ENCODE data around the gene TOB1. TPM values are rescaled to one million over a fixed set of nuclear protein-coding genes. Genes with fewer than 3 reads are reported as not detected.

The TOB1 gene
- total and polyA plus RNA-seq, 2 experiments from 2014 or later, result 8.4 to 93.8 TPM

DNA sequence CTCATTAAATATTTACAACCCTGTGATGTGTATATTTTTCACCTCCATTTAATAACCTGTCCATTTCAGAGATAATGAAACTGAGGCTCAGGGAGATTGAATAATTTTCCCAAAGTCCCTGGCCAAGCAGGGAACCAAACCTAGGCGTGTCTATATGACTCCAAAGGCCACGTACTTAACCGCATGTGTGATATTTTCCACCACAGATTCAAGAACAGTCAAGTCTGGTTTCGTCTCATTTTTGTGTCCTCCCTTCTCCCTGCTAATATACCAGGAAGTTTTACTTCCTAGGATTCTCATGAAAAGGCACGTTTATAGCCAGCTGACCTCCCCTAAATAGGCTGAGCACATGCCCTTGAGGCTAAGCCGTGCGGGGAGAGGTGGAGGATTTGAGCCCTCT lies 15.5 kb downstream of the TOB1 start:
- in situ Hi-C loops (cut with MboI), result no loop called here
- H3K9ac ChIP-seq, result no peak overlapping the region
- no peaks in the 10 kb centered on the region for H3K79me2 ChIP-seq (ENCODE audit: insufficient read depth)
- no peaks in the 10 kb centered on the region for H3K27me3 ChIP-seq (replicated peaks; ENCODE audit: insufficient read depth)
- H3K4me2 ChIP-seq (ENCODE audit: unreplicated experiment), result no peak overlapping the region
- H3K4me1 ChIP-seq (ENCODE audit: insufficient read depth), result peaks cover 4% of the 10 kb centered on the region
- no peaks in the 10 kb centered on the region for H3K36me3 ChIP-seq (ENCODE audit: low read depth)
- H4K20me1 ChIP-seq (ENCODE audit: insufficient read depth), result no peaks in the 10 kb centered on the region
- H3K9me2 ChIP-seq (ENCODE audit: insufficient read depth), result no peaks in the 10 kb centered on the region
- H3K4me3 ChIP-seq, result no peak overlapping the region
- H3F3A ChIP-seq (ENCODE audit: insufficient read depth), result no peaks in the 10 kb centered on the region
- DNase-seq, result no peak
- no peak overlapping the region for H3K27ac ChIP-seq
- no peak for TF ChIP-seq EZH2phosphoT487 (IDR thresholded peaks at IDR 0.05; ENCODE audit: insufficient read depth, low read depth)
- TF ChIP-seq EZH2 (IDR thresholded peaks at IDR 0.05; ENCODE audit: insufficient read depth, poor library complexity, severe bottlenecking), result no peak
- H3K9me3 ChIP-seq (ENCODE audit: low read depth), result no peaks in the 10 kb centered on the region
- H2AFZ ChIP-seq, result no peak overlapping the region
- 82 to 87% methylated on average over 7 of the region's 7 CpGs for WGBS, 2 experiments (ENCODE audit: low coverage in 1 of 2, low lambda C conversion rate in 2 of 2, missing lambda C conversion rate in 2 of 2)

DNA sequence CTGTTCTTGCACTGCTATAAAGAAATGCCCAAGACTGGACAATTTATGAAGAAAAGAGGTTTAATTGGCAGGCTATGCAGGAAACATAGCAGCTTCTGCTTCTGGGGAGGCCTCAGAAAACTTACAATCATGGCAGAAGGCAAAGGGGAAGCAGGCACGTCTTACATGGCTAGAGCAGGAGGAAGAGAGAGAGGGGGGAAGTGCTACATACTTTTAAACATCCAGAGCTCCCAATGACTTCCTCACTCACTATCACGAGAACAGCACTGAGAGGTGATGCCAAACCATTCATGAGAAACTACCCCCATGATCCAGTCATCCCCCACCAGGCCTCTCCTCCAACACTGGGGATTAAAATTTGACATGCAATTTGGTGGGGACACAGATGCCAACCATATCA lies 17.4 kb downstream of the TOB1 start:
- H3K4me1 ChIP-seq (ENCODE audit: insufficient read depth), result peaks cover 17% of the 10 kb centered on the region
- in situ Hi-C loops (cut with MboI), result no loop called here

DNA sequence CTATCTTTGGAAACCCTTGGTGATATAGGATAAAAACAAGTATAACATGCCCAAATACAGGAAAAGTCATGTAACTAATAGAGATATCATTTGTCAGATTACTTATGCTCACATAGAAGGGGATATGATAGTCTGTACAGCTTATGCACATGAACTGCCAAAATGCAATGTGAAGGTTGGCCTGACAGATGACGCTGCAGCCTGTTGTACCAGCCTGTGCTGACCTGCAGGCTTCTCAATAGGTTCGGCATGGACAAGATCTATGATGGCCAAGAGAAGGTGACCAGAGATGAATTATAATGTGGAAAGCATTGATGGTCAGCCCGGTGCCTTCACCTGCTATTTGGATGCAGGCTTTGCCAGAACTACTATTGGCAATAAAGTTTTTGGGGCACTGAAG lies 18.1 kb downstream of the TOB1 start:
- H3K9me3 ChIP-seq (ENCODE audit: low read depth), result no peaks in the 10 kb centered on the region
- WGBS, 2 experiments (ENCODE audit: low coverage in 1 of 2, low lambda C conversion rate in 2 of 2, missing lambda C conversion rate in 2 of 2), result 77 to 85% methylated on average over 3 of the region's 3 CpGs
- H3K36me3 ChIP-seq (ENCODE audit: low read depth), result no peaks in the 10 kb centered on the region
- peaks cover 17% of the 10 kb centered on the region for H3K4me1 ChIP-seq (ENCODE audit: insufficient read depth)
- no peak overlapping the region for H3K9ac ChIP-seq
- H2AFZ ChIP-seq, result no peak overlapping the region
- 0 out of 2 replicates have a peak, but pooled peaks cover 4% of the 10 kb centered on the region for H3F3A ChIP-seq (ENCODE audit: insufficient read depth)
- H3K27me3 ChIP-seq (replicated peaks; ENCODE audit: insufficient read depth), result no peaks in the 10 kb centered on the region
- H3K4me2 ChIP-seq (ENCODE audit: unreplicated experiment), result no peak overlapping the region
- no peak for DNase-seq
- no peaks in the 10 kb centered on the region for H3K79me2 ChIP-seq (ENCODE audit: insufficient read depth)
- no peak for TF ChIP-seq EZH2phosphoT487 (IDR thresholded peaks at IDR 0.05; ENCODE audit: insufficient read depth, low read depth)
- TF ChIP-seq EZH2 (IDR thresholded peaks at IDR 0.05; ENCODE audit: insufficient read depth, poor library complexity, severe bottlenecking), result no peak
- no peaks in the 10 kb centered on the region for H3K9me2 ChIP-seq (ENCODE audit: insufficient read depth)
- H4K20me1 ChIP-seq (ENCODE audit: insufficient read depth), result no peaks in the 10 kb centered on the region
- H3K4me3 ChIP-seq, result no peak overlapping the region
- no peak overlapping the region for H3K27ac ChIP-seq
- in situ Hi-C loops (cut with MboI), result no loop called here

More for the DNA sequence above, 17.4 kb downstream of the TOB1 start:
- Histone ChIP-seq H3F3A (ENCODE audit: insufficient read depth) (0 out of 2 replicates have a peak, but pooled peaks cover 4% of the 10 kb centered on the region), H3K79me2 (ENCODE audit: insufficient read depth) (no peaks in the 10 kb centered on the region), H2AFZ (no peak overlapping the region), H3K9me3 (ENCODE audit: low read depth) (no peaks in the 10 kb centered on the region), H3K4me2 (ENCODE audit: unreplicated experiment) (no peak overlapping the region), H3K9ac (no peak overlapping the region), H3K36me3 (ENCODE audit: low read depth) (no peaks in the 10 kb centered on the region), H3K4me3 (no peak overlapping the region), H4K20me1 (ENCODE audit: insufficient read depth) (no peaks in the 10 kb centered on the region), H3K9me2 (ENCODE audit: insufficient read depth) (no peaks in the 10 kb centered on the region), H3K27me3 (replicated peaks; ENCODE audit: insufficient read depth) (no peaks in the 10 kb centered on the region), H3K27ac (no peak overlapping the region)
- TF ChIP-seq EZH2phosphoT487 (IDR thresholded peaks at IDR 0.05; ENCODE audit: insufficient read depth, low read depth) (no peak), EZH2 (IDR thresholded peaks at IDR 0.05; ENCODE audit: insufficient read depth, poor library complexity, severe bottlenecking) (no peak)
- 59 to 76% methylated on average over 2 of the region's 2 CpGs for WGBS, 2 experiments (ENCODE audit: low coverage in 1 of 2, low lambda C conversion rate in 2 of 2, missing lambda C conversion rate in 2 of 2)
- no peak for DNase-seq

DNA sequence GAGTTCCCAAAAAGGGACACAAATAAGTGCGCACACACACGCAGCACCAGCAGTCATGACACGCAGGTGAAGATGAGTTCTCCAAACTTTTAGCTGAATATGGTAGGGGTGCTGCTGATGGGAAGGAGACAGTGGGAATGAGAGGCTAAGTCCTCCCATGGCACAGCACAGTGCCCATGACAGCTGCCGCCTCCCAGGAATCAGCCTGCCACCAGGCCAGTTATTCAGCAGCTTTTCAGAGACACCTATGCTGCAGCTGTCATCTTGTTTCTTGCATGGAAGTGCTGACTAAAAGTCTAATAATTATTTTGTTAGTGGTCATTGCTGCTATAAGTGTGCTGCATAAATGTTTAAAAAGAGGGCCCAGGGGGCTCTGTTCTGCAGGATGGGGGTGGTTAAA lies 18.6 kb downstream of the TOB1 start:
- Histone ChIP-seq H3K79me2 (ENCODE audit: insufficient read depth) (no peaks in the 10 kb centered on the region), H4K20me1 (ENCODE audit: insufficient read depth) (no peaks in the 10 kb centered on the region), H3F3A (ENCODE audit: insufficient read depth) (0 out of 2 replicates have a peak, but pooled peaks cover 4% of the 10 kb centered on the region), H3K9ac (no peak overlapping the region), H3K4me3 (no peak overlapping the region), H3K27me3 (replicated peaks; ENCODE audit: insufficient read depth) (no peaks in the 10 kb centered on the region), H3K9me2 (ENCODE audit: insufficient read depth) (no peaks in the 10 kb centered on the region), H3K36me3 (ENCODE audit: low read depth) (no peaks in the 10 kb centered on the region), H3K9me3 (ENCODE audit: low read depth) (no peaks in the 10 kb centered on the region), H2AFZ (no peak overlapping the region), H3K4me1 (ENCODE audit: insufficient read depth) (peaks cover 17% of the 10 kb centered on the region), H3K4me2 (ENCODE audit: unreplicated experiment) (no peak overlapping the region), H3K27ac (no peak overlapping the region)
- TF ChIP-seq EZH2phosphoT487 (IDR thresholded peaks at IDR 0.05; ENCODE audit: insufficient read depth, low read depth) (no peak), EZH2 (IDR thresholded peaks at IDR 0.05; ENCODE audit: insufficient read depth, poor library complexity, severe bottlenecking) (no peak)
- DNase-seq, result no peak
- in situ Hi-C loops (cut with MboI), result no loop called here
- WGBS, 2 experiments (ENCODE audit: low coverage in 1 of 2, low lambda C conversion rate in 2 of 2, missing lambda C conversion rate in 2 of 2), result 98 to 100% methylated on average over 4 of the region's 4 CpGs
